HG03565 (cell line): ENCODE data around the gene ZNF281.
"Not testable (repeated sequence)": the region's sequence is repeated elsewhere in the genome, so short reads cannot be mapped to it uniquely, and the experiment has no call there.

Experiments
- ATAC-seq: cut with Tn5 transposase; IDR thresholded peaks from one replicate; pipeline ENCODE4 v1.9.1; 2021; ENCODE audit warnings: mild to moderate bottlenecking, moderate library complexity; ENCODE audit not compliant: unreplicated experiment

The ZNF281 gene

DNA sequence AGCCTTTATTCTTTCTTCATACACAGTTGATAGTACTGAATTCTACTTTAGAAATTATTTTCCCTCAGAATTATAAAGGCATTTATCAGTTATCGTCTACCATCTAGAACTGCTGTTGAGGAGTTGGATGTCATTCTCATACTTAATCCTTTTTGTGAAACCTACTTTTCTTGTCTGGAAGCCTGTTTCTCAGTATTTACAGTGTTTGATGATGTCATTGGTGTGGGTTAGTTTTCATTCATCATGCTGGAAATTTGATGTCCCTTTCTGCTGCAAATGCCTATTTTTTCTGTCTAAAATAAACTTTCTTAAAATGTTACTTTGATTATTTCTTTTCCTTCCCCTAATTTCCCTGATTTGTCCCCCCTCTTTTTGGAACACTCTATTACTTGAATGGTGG lies 22.8 kb upstream of the ZNF281 start:
- no peak for ATAC-seq

GRCh38 chr1:200429221-200429751 lies 19.4 kb upstream of the ZNF281 start:
- ATAC-seq, result no peak

DNA sequence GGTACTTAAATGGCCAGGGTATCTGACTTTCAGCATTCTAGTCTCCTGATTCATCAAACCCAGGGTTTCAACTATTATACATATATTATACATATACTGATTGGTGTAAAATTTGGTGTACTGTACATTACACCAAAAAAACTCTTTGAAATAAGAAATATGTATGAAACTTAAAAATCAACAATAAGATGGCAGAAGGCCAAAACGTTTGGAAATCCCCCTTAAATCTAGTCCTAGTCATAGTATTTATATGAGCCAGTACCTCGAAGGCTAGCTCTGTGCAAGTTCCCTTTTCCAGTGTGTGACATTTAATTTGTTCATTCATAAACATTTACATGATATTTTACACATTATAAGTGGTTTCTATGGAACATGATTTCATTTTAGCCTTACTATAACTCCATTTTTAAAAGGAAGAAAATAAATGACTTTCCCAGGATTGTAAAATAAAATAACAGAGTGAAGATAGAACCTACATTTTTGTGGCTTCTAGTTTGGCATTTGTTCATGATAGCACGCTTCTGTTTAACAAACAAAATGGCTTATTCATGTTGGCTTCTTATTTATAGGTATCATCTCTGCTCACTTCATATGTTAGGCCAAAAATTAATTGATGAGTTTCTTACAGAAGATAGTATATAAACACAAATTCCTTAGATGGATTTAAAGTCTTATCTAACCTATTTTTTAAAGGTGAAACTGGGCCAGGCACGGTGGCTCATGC lies 18.8 kb upstream of the ZNF281 start:
- no peak for ATAC-seq

- no peak for ATAC-seq
These were observed 17.9 kb upstream of the ZNF281 start for GRCh38 chr1:200427744-200428143.

DNA sequence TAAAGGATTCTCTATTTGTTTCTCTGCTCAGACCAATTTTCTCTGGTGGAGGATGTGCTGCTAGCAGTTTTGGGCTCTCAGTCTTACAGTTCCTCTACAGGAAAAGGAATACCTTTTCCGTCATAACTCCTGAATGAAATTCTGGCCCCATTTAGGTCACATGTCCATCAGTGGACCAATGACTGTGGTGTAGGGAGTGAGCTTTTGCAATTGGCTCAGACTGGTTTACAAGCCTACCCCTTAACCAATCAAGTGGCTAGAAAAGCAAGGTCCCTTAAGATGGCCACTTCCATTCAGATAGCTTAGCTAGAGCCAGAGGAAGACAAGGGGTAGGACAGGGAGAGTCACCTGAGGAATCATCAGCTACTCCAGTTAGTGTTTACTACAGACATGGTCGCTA lies 16.4 kb upstream of the ZNF281 start:
- no peak for ATAC-seq

GRCh38 chr1:200423235-200423634 lies 13.4 kb upstream of the ZNF281 start:
- no peak for ATAC-seq

- no peak for ATAC-seq
These were observed 12.4 kb upstream of the ZNF281 start for GRCh38 chr1:200422211-200422610.

DNA sequence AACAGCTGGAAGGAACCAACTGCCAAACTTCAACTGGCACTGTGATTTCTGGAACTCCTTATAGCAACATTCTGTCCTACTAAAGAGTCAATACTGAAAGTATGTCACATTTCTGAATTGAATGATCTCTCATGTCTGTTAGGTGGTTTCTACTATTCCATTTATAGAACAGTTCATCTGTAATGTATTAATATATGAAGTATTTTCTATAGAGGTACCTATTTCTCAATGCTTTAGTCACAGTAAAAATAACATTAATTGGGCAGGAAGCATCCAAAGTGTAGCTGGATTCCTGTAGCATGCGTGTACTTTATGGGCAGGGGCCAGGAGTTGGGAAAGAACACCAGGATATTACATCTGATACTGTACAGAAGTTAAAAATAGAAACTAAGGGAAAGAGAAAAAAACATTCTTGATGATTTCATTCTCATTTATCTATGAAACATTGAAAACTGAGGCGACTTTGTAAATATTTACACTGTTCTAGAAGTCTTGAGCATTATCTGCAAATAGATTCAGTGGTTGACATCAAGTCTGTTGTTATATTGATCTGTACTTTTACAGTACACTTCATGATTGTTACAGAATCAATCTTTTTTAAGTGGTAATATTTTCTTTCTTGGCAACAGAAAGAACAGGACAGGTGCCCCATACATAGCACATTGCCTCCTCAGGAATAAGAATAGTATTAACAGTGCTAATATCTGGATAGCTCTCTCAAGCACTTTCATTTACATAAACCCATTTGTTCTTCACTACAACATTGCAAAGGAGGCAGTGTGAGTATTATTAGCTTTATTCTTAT lies 6.2 kb upstream of the ZNF281 start:
- peak; percentile 77 for ATAC-seq

- no peak for ATAC-seq
These were observed 5.4 kb upstream of the ZNF281 start for GRCh38 chr1:200415227-200415626.

GRCh38 chr1:200414657-200415056 lies 4.8 kb upstream of the ZNF281 start:
- ATAC-seq, result no peak

DNA sequence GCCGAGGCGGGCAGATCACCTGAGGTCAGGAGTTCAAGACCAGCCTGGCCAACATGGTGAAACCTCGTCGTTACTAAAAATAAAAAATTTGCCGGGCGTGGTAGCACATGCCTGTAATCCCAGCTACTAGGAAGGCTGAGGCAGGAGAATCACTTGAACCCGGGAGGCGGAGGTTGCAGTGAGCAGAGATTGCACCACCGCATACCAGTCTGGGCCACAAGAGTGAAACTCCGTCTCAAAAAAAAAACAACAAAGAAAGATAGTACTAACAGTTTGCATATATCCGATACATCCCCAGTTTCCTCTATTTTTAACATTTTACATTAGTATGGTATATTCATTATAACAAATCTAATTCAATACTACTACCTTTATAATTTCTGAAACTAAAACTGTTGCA lies 3.9 kb upstream of the ZNF281 start:
- ATAC-seq, result not testable (repeated sequence)

DNA sequence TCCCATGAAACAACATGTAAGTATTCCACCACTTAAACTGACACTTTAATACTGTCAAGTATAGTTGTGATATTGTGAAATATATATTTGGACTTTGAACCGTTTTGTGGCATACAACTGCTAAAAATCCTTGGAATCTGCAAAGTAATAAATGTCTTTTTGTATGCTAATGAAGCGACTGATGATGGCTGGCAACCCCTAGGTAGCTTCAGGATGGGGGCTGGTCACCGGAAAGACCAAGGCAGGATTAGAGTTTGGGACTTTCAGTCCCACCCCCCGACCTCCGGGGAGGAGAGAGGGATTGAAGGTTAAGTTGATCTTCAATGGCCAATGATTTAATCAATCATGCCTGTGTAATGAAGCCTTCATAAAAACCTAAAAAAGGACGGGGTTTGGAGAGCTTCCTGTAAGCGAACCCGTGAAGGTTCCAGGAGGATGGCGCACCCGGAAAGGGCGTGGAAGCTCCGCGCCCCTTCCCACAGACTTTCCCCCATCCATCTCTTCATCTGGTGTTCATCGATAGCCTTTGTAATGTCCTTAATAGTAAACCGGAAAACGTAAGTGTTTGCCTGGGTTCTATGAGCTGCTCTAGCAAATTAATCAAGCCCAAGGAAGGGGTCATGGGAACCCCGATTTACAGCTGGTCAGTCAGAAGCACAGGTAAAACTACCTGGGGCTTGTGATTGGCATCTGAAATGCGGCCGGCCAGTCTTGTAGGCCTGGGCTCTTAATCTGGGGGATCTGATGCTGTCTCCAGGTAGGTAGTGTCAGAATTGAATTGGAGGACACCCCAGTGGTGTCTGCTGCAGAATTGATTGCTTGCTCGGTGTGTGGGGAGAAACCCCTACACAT lies 1.8 kb upstream of the ZNF281 start:
- no peak for ATAC-seq

DNA sequence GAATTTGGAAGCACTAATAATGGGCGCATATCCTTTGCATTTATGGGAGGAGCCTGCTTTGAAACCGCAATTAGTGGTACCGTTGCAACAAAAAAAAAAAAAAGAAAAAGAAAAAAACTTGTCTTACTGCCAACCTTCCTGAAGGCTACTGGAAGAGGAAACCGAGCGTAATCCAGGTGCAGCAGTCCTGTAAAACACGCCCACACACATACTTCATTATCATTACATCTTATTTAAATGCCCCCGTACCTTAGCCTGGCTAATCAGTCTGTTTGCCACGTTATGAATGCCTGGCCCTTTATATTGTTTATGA lies 686 bp upstream of the ZNF281 start:
- ATAC-seq, result no peak

GRCh38 chr1:200409203-200409760 lies 554 bp downstream of the ZNF281 start:
- no peak for ATAC-seq

GRCh38 chr1:200406161-200406797 lies 3.6 kb downstream of the ZNF281 start:
- no peak for ATAC-seq

DNA sequence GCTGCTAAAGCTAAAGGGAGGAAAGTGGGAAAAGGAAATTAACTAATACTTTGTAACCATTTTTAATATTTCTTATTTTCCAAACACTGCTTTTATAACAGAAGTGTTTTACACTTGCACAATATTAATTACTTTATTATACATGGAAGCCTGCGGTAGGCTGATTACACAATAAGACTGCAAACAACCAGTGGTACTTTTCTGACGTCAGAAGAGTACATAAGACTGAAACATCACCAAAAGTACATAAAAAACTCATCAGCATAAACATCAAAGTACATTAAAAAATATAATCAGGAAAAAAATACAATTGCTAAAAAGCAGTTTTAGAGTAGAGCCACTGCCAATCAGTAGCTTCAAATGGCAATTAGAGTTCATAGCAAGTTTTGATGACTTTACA lies 4.6 kb downstream of the ZNF281 start:
- no peak for ATAC-seq

- ATAC-seq, result no peak
These were observed 8.1 kb downstream of the ZNF281 start for GRCh38 chr1:200401708-200402107.

GRCh38 chr1:200401263-200401662 lies 8.6 kb downstream of the ZNF281 start:
- ATAC-seq, result no peak

GRCh38 chr1:200400556-200400955 lies 9.3 kb downstream of the ZNF281 start:
- ATAC-seq, result no peak

DNA sequence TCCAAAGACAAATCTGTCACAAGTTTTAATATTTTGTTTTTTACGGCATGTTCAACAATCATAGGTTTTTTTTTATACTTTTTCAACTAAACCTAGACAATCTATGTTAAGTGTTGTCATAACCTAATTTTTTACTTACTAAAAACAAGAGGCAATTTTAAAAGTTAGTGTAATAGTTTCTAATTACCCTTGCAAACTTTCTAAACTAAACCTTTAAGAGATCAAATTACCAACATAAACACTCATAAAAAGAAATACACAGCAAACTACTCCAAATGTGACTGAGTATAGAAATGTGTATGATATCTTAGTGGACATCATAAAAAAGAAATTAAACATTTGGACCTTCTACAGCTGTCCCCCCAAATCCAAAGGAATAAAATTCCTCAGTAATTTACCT lies 10.0 kb downstream of the ZNF281 start:
- ATAC-seq, result no peak

DNA sequence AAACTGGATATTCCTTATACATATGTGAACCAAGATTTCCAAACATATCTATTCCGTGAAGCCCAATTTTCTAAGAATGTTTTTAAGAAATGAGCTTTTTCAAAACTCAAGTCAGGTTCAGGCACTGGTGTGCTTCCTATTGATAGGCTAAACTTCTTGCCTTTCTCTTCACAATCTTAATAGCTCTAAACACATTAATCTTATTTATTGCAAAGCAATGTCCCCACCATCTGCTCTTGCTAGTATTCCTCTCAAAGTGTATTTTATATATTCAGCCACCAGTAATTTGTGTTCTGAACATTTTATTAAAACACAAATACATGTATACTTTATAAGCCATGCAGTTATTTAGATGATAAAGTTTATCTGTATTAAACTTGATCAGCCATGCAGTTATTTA lies 11.5 kb downstream of the ZNF281 start:
- no peak for ATAC-seq
